Measurements from ENCODE around the gene SLC12A5. TPM values are rescaled to one million over a fixed set of nuclear protein-coding genes. Genes with fewer than 3 reads are reported as not detected.
A peak's percentile ranks its signal among the peaks of the same experiment; 100 is the strongest.

The SLC12A5 gene
- polyA plus RNA-seq, 3 donors = 1.5 to 2.6 (median 2.5) TPM

DNA sequence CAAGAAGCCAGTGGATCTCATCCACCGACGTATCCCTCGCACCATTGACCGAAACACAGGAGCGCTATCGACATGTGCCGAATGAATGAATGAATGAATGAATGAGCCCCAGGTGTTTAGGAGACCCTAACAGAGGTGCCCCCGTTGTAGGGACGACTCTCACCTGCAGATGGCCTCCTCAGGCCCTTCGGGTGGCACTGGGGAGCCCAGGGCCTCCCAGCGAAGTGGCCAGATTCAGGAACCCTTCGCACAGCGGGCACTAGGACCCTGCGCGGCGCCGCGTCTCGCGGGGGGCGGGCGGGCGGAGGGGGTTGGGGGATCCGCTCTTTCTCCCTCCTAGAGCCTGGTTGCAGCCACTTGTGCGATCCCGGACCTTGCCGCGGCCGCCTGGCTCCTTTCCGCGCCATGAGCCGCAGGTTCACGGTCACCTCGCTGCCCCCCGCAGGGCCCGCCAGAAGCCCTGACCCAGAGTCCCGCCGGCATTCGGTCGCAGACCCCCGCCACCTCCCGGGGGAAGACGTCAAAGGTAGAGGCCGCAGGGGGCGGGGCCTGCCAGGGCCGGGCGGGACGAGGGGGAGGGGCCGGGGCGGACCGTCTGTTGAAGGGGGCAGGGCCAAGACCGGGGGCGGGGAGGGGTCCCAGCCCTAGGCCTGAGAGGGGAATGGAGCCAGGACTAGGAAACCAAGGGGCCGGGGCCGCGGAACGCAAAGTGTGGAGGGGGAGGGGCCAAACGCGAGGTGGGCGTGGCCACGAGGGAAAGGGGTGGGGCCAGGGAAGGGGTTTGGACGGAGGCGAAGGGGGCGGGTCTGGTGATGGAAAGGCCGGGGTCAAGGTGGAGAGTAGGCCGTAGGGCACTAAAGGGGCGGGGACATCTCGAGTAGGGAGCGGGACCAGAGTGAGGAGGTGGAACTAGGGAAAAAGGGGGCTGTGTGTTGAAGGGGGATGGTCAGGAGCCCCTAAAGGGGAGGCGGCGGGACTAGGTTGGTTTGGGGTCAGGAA, 7.4 kb upstream of the SLC12A5 start:
- peak in 1 of 11 donors; percentile 38 for DNase-seq (ENCODE audit: extremely low read depth in 1 of 11, low read depth in 9 of 11, low spot score in 4 of 11)

DNA sequence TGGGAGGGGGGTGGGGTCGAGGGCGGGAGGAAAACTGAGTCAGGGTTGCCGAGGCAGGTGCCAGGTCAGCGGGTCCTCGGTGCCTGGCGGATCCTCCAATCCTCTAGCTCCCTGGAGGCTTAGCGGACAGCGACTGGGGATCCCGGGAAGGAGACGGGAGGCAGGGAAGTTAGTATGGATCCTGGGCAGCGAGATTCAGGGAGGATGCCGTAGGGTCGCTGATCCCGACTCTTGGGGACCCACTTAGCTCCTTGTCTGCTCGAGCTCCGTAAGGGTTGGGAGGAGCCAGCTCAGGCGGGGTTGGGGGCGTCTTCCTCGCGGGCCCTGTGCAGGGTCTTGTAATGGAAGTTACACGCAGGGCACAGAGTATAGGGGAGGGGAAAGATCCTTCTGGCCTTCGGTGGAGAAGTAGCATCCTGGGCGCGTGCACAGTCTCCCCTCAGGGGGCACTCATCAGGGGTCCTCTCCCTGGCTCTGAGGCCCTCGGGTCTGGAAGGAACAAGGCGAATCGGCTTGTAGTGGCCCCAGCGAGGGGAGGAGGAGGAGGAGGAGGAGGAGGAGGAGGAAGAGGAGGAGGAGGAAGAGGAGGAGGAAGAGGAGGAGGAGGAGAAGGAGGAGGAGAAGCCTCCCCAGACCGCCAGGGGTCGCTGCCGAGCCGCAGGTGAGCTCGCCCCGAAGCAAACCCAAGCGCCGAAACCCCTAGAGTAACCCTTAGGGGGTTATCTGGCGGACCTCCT, 6.4 kb upstream of the SLC12A5 start:
- peak in 1 of 11 donors; percentile 29 for DNase-seq (ENCODE audit: extremely low read depth in 1 of 11, low read depth in 9 of 11, low spot score in 4 of 11)

DNA sequence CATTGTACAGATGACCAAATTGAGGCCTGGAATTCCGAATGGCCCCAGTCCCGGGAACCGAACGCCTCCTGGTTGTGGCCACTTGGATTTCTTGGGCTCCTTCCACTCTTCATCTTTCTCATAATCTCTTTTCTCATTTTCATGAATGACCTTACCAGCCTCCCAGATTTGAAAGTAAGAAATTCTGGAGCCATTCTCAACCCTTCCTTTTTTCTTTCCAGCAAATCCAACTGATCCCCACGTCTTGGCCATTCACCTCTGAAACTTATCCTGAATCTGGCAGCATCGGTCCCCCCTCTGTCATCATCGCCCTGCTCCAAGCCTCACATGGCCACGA, 5.9 kb upstream of the SLC12A5 start:
- no peak for DNase-seq (ENCODE audit: extremely low read depth in 1 of 11, low read depth in 9 of 11, low spot score in 4 of 11)

DNA sequence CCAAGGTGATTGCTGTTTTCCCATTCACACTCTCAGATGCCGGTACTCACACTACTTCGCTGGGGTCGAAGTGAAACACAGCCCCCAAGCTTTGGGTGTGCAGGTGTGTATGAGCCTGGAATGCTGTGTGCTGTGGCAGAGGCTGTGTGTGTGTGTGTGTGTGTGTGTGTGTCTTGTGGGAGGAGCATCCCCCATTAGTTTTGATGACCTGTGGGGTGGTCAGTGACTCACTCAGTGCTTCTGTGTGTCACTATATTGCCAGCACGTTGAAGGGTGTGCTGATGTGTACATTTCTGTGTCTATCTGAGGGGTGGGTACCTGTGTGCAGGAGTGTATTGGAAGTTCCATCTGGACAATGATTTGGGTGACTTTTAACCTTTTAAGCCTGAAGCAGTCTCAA, 5.0 kb upstream of the SLC12A5 start:
- DNase-seq (ENCODE audit: extremely low read depth in 1 of 11, low read depth in 9 of 11, low spot score in 4 of 11) = no peak

DNA sequence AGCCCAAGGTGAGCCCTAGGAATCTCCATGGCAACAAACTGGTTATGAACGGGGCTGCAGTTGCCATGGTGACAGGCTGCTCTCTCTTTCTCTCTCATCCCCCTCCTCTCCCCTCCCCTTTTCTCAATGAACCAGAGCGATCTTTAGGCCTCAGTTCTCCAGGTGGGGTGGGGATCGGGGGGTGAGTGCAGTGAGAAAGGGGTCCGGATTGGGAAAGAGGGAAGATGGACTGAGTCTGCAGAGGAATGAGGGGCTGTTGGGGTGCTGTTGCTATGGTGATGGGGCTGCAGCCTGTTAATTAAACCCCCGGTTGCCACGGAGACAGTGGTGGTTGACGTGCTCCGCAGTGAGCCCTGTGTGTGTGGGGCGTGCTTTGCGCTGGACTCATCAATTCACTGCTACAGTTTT, 3.6 kb upstream of the SLC12A5 start:
- no peak for DNase-seq (ENCODE audit: extremely low read depth in 1 of 11, low read depth in 9 of 11, low spot score in 4 of 11)

DNA sequence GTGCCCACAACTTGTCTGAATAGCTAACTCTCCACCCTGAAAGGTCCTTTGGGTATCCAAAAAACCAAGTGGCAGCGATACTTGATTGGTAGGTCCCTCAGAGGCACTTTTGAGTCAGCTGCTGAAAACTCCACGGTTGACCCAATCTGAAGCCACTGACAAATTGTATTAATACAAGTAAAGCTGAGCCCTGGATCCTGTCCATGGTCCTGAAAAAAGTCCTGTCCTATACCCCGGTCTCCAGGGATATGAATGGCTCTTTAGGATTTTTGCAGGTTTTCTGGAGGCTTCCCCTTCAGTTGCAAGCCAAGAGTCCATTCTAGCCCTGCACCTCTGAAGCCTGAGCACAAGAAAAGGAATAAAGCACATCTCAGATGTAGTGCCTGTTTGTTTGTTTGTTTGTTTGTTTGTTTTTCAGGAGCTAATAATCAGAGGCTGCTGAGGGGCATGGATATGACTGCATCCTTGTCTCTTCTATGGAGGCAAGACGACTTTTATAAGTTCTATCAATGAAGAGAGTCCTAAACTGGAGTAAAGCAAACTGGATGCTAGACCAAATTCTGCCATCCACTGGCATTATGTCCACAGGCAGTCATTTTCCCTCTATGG, 1.7 kb upstream of the SLC12A5 start:
- DNase-seq (ENCODE audit: extremely low read depth in 1 of 11, low read depth in 9 of 11, low spot score in 4 of 11) = peak in 8 of 11 donors; percentile 55 to 74 (median 59)

DNA sequence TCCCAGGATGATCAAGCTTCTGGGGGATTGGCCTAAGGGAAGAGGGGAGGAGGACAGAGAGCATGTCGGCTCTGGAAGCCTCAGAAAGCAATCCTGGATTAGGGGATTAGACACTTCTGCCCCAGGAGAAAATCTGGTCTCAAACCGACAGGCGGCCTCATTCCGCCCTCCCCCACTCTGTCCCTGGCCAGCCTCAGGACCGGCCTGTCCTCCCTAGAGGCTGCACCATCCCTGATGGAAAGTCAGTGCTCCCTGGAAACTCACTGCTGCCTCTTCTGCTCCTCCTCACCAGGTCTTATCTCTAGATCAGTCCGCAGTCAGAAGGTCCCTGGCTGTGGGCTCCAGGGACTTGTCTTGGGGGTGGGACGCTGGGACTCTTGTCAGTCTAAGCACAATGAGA, 905 bp upstream of the SLC12A5 start:
- no peak for DNase-seq (ENCODE audit: extremely low read depth in 1 of 11, low read depth in 9 of 11, low spot score in 4 of 11)

DNA sequence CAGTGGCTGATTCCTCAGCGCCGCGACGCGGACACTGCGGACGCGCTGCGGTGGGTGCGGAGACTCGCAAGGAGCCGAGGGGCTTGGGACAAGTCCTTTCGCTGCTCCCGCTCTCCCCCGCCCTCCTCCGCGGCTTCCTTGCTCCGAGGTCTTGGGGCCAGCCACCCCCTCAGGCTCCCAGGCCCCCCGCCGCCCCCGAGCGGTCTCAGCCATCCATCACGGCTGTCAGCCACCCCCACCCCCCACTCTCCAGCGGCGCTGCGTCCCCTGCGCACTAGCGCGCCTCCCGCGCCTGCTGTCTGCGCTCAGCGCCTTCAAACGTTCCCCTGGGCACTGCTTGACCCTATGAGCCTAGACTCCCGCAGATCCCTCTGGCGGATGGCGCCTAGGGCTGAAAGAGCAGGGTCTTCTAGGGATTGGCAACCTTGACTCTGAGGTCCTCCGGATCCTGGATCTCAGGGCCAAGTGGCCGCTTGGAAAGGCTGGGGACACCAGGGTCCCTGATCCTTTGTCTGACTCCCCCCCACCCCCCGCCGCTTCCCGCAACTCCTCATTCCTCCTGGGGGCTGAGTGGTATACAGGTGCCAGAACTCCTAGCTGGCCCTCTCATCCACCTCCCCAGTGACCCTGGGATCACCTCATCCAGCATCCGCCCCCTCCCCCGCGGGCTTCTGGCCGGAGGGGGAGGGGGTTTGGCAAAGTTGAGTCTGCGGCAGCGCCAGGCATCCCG, 1.4 kb downstream of the SLC12A5 start:
- DNase-seq (ENCODE audit: extremely low read depth in 1 of 11, low read depth in 9 of 11, low spot score in 4 of 11) = no peak

DNA sequence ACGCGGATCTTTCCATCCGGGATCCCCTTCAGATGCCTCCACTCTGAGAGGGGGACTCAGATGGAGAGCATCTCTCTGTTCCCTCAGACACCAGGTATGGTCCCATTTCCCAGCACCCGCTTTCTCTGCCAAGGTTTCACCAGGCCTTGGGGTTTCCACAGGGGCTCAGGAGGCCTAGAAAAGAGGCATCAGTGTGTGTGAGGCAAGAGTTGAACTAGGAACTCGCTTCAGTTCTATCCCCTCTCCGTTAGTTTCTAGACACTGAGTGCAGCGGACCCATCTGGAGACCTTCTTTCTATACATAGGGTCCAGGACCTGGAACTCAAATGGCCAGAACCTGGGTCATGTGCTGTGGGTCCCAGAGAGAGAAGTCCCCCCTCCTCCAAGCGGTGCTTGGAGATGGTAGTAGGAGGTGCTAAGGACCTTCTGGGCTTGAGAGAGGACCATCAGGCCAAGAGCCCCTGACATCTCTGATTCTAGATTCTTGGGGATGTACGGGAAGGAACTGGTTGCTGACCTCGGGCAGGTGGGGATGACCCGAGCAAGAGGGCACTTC, 2.1 kb downstream of the SLC12A5 start:
- DNase-seq (ENCODE audit: extremely low read depth in 1 of 11, low read depth in 9 of 11, low spot score in 4 of 11) = no peak

DNA sequence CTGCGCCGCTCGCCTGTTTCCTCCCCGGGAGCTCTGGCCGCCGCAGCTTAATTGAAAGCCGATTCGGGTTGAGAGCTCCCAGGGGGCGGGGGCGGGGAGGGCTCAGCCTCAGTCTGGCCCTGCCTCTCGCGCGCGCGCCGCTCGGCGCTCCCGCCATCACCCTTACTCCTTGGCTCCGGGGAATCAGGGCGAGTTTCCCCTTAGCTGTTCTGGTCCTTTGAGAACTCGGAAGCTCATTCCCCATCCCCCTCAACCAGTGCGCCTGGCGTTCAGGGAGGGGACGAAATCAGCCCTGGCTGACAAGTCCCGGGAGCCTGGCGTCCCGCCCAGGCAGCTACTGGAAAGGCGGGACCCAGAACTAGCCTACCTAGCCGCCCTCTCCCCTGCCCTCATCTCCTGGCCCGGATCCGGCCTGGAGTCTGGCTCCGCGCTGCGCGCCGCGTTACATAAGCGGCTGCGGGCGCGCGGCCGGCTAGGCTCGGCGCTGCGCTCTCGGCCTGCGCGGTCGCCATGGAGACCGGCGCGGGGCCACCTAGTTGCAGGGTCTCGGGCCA, 2.8 kb downstream of the SLC12A5 start:
- no peak for DNase-seq (ENCODE audit: extremely low read depth in 1 of 11, low read depth in 9 of 11, low spot score in 4 of 11)

DNA sequence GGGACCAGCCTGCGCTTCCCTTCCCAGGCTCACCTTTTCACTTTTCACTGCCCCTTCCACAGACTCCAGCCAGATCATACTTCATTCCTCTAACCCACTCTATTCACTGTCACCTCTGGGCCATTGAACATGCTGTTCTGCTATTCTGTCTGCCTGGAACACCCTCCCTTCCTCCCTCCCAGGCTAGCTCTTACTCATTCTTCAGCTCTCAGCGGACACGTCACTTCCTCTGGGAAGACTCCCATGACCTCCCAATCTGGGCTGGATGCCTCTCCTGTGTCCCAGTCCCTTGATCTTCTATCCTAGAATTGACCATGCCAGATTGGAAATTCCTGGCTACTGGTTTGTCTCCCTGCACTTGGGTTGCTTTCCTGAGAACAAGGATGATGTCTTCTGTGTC, 5.0 kb downstream of the SLC12A5 start:
- no peak for DNase-seq (ENCODE audit: extremely low read depth in 1 of 11, low read depth in 9 of 11, low spot score in 4 of 11)

DNA sequence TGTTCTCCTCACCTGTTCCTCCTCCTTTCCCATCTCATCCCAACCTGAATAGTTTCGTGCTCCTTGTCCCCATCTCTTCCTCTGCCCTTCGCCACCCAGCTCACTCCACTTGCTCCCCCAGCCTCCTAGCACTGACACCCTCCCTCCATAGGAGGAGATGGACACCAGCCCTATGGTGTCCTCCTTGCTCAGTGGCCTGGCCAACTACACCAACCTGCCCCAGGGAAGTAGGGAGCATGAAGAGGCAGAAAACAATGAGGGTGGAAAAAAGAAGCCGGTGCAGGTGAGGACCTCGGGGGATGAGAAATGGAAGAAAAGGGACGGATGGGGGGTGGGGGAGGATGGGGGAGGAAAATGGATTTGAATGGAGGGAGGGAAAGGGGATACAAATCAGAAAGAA, 6.2 kb downstream of the SLC12A5 start:
- no peak for DNase-seq (ENCODE audit: extremely low read depth in 1 of 11, low read depth in 9 of 11, low spot score in 4 of 11)

DNA sequence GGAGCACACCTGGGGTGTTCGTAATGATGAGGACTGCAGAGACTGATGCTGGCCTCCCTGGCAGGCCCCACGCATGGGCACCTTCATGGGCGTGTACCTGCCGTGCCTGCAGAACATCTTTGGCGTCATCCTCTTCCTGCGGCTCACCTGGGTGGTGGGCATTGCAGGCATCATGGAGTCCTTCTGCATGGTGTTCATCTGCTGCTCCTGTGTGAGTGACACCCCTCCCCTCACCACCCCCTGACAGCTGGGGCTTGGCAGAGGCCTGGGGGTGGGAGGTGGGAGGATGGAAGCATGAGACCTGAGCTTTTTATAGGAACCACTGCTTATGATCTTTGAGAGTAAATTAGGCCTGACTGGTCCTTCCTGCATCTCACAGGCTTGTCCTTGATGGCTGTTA, 6.7 kb downstream of the SLC12A5 start:
- DNase-seq (ENCODE audit: extremely low read depth in 1 of 11, low read depth in 9 of 11, low spot score in 4 of 11) = no peak

DNA sequence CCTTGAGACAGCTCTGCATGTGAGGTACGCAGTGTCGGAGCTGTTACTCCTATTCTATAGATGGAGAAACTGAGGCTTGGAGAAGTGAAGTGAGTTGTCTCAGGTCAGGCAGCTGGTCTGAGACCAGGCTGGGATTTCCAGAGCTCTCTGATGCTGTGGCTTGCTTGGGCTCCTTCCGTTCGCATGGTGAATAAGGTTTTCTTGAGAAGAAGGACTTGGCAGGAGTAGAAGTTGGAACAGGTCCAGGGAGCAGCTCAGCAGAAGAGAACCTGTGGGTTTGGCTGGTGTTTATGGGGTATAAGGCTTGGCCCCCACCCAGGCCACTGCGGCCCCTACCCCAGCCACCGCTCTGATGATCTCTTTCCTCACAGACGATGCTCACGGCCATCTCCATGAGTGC, 7.4 kb downstream of the SLC12A5 start:
- no peak for DNase-seq (ENCODE audit: extremely low read depth in 1 of 11, low read depth in 9 of 11, low spot score in 4 of 11)

DNA sequence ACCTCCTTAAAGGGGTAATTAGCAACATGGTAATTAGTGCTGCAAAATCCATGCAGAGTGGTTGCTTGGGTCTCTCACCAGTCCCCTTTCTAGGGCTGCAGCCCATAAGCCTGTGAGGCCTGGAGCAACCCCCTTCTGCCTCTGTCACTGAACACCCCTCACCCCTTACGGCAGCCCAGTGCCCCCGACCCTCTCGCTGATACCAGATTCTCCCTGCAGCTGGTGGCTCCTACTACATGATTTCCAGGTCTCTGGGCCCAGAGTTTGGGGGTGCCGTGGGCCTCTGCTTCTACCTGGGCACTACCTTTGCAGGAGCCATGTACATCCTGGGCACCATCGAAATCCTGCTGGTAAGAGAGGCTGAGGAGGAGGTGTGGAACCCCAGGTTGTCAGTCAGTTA, 8.0 kb downstream of the SLC12A5 start:
- no peak for DNase-seq (ENCODE audit: extremely low read depth in 1 of 11, low read depth in 9 of 11, low spot score in 4 of 11)

DNA sequence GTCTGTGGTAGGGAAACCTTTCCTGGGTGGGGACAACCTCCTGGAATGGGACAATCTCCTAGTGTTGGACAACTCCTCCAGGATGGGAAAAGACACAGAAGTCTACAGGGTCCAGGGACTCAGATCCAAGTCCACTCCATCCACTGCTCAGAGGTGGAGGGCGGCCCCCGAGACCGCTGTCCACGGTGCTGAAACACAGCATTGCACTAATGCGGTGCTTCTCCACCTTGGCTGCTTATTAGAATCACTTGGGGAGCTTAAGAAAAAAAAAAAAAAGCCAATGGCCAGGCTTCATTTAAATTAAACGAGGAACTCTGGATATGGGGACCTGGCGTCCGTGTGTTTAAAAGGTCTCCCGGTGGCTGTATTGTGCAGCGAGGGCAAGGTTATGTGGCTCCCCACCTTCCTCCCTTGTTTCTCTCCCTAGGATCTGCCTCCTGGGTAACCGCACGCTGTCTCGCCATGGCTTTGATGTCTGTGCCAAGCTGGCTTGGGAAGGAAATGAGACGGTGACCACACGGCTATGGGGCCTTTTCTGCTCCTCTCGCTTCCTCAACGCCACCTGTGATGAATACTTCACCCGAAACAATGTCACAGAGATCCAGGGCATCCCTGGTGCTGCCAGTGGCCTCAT, 12.0 kb downstream of the SLC12A5 start:
- peak in 7 of 11 donors; percentile 59 to 80 (median 69) for DNase-seq (ENCODE audit: extremely low read depth in 1 of 11, low read depth in 9 of 11, low spot score in 4 of 11)

DNA sequence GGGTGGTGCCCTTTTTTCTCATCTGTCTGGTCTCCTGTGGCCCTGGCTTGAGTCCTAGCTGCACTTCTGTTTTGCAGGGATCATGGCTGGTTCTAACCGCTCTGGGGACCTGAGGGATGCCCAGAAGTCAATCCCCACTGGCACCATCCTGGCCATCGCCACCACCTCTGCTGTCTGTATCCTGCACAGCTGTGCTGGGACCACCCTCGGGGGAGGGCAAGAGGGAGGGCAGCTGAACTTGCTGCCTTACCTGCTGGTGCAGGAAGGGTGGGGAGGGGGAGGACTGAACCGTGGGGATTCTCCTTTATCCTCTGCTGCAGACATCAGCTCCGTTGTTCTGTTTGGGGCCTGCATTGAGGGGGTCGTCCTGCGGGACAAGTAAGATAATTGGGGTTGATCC, 14.5 kb downstream of the SLC12A5 start:
- DNase-seq (ENCODE audit: extremely low read depth in 1 of 11, low read depth in 9 of 11, low spot score in 4 of 11) = no peak

DNA sequence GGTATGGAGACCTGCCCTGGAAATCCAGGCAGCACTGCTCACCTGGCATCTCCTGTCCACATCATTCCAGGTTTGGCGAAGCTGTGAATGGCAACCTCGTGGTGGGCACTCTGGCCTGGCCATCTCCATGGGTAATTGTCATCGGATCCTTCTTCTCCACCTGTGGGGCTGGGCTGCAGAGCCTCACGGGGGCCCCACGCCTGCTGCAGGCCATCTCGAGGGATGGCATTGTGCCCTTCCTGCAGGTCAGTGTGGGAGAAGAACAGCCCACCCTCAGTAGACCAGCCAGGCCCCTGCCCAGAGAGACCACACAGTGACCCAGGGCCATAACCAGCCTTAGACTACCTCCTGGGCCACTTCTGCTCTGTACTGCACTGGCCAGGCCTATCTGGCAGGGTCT, 15.9 kb downstream of the SLC12A5 start:
- DNase-seq (ENCODE audit: extremely low read depth in 1 of 11, low read depth in 9 of 11, low spot score in 4 of 11) = no peak
